ENCODE data around the gene SRPX.

DNA sequence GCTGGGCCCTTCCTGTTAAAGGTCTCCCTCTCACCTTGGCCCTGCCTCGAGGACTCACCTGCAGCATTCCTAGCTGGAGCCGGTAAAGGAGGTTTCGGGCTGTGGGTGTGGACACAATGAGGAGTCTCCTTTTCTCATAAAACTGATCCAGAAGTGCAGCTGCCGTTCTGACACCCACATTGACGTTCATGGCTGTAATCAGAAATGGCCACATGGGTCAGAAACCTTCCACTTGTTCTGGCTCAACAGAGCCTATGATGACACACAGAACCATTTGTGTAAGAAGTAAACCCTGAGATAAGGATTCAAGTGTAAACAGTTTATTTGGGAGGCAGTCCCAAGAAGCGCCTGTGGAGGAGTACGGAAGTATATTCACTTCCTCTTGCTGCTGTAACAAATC lies 63.8 kb downstream of the SRPX start:
- TF ChIP-seq, protein P1, sequence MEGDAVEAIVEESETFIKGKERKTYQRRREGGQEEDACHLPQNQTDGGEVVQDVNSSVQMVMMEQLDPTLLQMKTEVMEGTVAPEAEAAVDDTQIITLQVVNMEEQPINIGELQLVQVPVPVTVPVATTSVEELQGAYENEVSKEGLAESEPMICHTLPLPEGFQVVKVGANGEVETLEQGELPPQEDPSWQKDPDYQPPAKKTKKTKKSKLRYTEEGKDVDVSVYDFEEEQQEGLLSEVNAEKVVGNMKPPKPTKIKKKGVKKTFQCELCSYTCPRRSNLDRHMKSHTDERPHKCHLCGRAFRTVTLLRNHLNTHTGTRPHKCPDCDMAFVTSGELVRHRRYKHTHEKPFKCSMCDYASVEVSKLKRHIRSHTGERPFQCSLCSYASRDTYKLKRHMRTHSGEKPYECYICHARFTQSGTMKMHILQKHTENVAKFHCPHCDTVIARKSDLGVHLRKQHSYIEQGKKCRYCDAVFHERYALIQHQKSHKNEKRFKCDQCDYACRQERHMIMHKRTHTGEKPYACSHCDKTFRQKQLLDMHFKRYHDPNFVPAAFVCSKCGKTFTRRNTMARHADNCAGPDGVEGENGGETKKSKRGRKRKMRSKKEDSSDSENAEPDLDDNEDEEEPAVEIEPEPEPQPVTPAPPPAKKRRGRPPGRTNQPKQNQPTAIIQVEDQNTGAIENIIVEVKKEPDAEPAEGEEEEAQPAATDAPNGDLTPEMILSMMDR (IDR thresholded peaks at IDR 0.05), result no peak
- TF ChIP-seq POLR2A (IDR thresholded peaks at IDR 0.05), result no peak

All from Peyer's patch (tissue), 4 donors.